A549 (cell line): Measurements from ENCODE around the gene ADAMTS2. TPM values are rescaled to one million over a fixed set of nuclear protein-coding genes. Genes with fewer than 3 reads are reported as not detected.

Source experiments
- ATAC-seq, 2 experiments: fragments of 200-7000 bp in 1 of 2; fragments of >200 bp in 1 of 2; cut with Nextera tagmentation in 1 of 2; cut with Tn5 transposase in 1 of 2; 3 replicates each; pipeline versions ENCODE4 v1.8.0 to v1.9.1; 2018 to 2020; ENCODE audit warnings: mild to moderate bottlenecking in 1 of 2, moderate library complexity in 1 of 2
- CTCF ChIA-PET: fragments of 300-600 bp; sonication (Branson Sonifier 250); formaldehyde crosslinking; extraction: SDS; loops from one replicate; lab custom pipeline; 2021; ENCODE audit warnings: antibody characterized with exemption, inconsistent platforms; lab: Yijun Ruan, JAX
- POLR2A ChIA-PET: fragments of 350-600 bp; formaldehyde crosslinking; extraction: SDS; loops from one replicate; lab custom pipeline; 2021; ENCODE audit warnings: antibody characterized with exemption, inconsistent platforms; lab: Yijun Ruan, JAX
- DNase-seq, 2 experiments: peaks; one replicate each; pipeline versions ENCODE4 v3.0.0 to v3.0.0-alpha.2; 2011 to 2016; ENCODE audit warnings: low read depth in 1 of 2, low spot score in 1 of 2
- FAIRE-seq: peaks from 2 replicates; lab custom pipeline; 2011; peaks lifted over from hg19 to GRCh38; lab: Jason Lieb, UNC
- H3K27ac ChIP-seq, 2 experiments: fragments of >200 bp; sonication (Bioruptor Twin); formaldehyde crosslinking; 3 replicates each; pipeline ENCODE4 v1.5.1; 2016 to 2017
- H3K4me1 ChIP-seq: fragments of >200 bp; sonication (Bioruptor Twin); formaldehyde crosslinking; 3 replicates; pipeline ENCODE4 v1.6.1; 2016
- H3K4me2 ChIP-seq: fragments of >200 bp; sonication (Bioruptor Twin); formaldehyde crosslinking; 3 replicates; pipeline ENCODE4 v1.6.1; 2016
- H3K4me3 ChIP-seq: fragments of >200 bp; sonication (Bioruptor Twin); formaldehyde crosslinking; 3 replicates; pipeline ENCODE4 v1.5.1; 2016
- H3K9me3 ChIP-seq: fragments of >200 bp; sonication (Bioruptor Twin); formaldehyde crosslinking; 3 replicates; pipeline ENCODE4 v1.6.1; 2016
- BHLHE40 ChIP-seq: IDR thresholded peaks from 2 replicates; pipeline ENCODE4 v1.6.1; 2012; ENCODE audit warnings: low read depth, low read length, inconsistent platforms
- CBX2 ChIP-seq: fragments of 200-600 bp; sonication (generic); IDR thresholded peaks from 2 replicates; pipeline ENCODE4 v1.6.1; 2016; ENCODE audit warnings: low read depth, mild to moderate bottlenecking, borderline replicate concordance
- CBX8 ChIP-seq: fragments of 200-600 bp; sonication (generic); IDR thresholded peaks from 2 replicates; pipeline ENCODE4 v1.6.1; 2016
- CHD2 ChIP-seq: fragments of 150-350 bp; IDR thresholded peaks from 2 replicates; pipeline ENCODE4 v1.6.1; 2014; ENCODE audit warnings: low read length; ENCODE audit not compliant: partially characterized antibody
- CTCF ChIP-seq: fragments of >200 bp; sonication (Bioruptor Twin); formaldehyde crosslinking; IDR thresholded peaks from 3 replicates; pipeline ENCODE4 v1.5.1; 2016
- EHF ChIP-seq: fragments of 250-450 bp; sonication (Bioruptor Pico); IDR thresholded peaks from 2 replicates; pipeline ENCODE4 v1.5.0; 2020; ENCODE audit warnings: mild to moderate bottlenecking
- EP300 ChIP-seq, 2 experiments: fragments of >200 bp; sonication (Bioruptor Twin); formaldehyde crosslinking; IDR thresholded peaks; 2 replicates in 1 of 2; 3 replicates in 1 of 2; pipeline ENCODE4 v1.6.1; 2016 to 2017
- FOSB ChIP-seq: fragments of 250-450 bp; sonication (Bioruptor Pico); IDR thresholded peaks from 2 replicates; pipeline ENCODE4 v1.5.0; 2020; ENCODE audit warnings: mild to moderate bottlenecking, moderate library complexity
- FOSL2 ChIP-seq, 2 experiments: fragments of 450-650 bp in 1 of 2; fragments of >200 bp in 1 of 2; sonication (Bioruptor Twin) in 1 of 2; formaldehyde crosslinking; IDR thresholded peaks; 2 replicates each; pipeline versions ENCODE4 v1.5.0 to v1.6.1; 2016 to 2020; ENCODE audit warnings: mild to moderate bottlenecking in 1 of 2, moderate library complexity in 1 of 2
- HDAC2 ChIP-seq: fragments of 200-600 bp; sonication (generic); IDR thresholded peaks from 2 replicates; pipeline ENCODE4 v1.6.1; 2016
- HOXB5 ChIP-seq: fragments of 250-450 bp; sonication (Bioruptor Pico); IDR thresholded peaks from 2 replicates; pipeline ENCODE4 v1.5.0; 2020; ENCODE audit warnings: mild to moderate bottlenecking, moderate library complexity
- KDM1A ChIP-seq: fragments of 200-600 bp; sonication (generic); IDR thresholded peaks from 2 replicates; pipeline ENCODE4 v1.6.1; 2016; ENCODE audit warnings: low read depth, mild to moderate bottlenecking
- KDM5A ChIP-seq: fragments of 200-600 bp; sonication (generic); IDR thresholded peaks from 2 replicates; pipeline ENCODE4 v1.6.1; 2016; ENCODE audit warnings: antibody characterized with exemption, mild to moderate bottlenecking
- NFE2L2 ChIP-seq: fragments of 150-350 bp; conservative IDR thresholded peaks from 2 replicates; pipeline ENCODE4 v1.6.1; 2014; ENCODE audit warnings: low read length
- NPAS2 ChIP-seq: fragments of 250-450 bp; sonication (Bioruptor Pico); IDR thresholded peaks from 2 replicates; pipeline ENCODE4 v1.8.0; 2022; ENCODE audit warnings: mild to moderate bottlenecking, moderate library complexity, borderline replicate concordance
- NR3C1 ChIP-seq: fragments of >200 bp; sonication (Bioruptor Twin); formaldehyde crosslinking; IDR thresholded peaks from 3 replicates; pipeline ENCODE4 v1.6.1; 2017
- PBX3 ChIP-seq: IDR thresholded peaks from 2 replicates; pipeline ENCODE4 v1.6.1; 2012
- PHF8 ChIP-seq: fragments of 200-600 bp; sonication (generic); IDR thresholded peaks from 2 replicates; pipeline ENCODE4 v1.6.1; 2016; ENCODE audit warnings: low read depth, mild to moderate bottlenecking, antibody characterized with exemption, moderate library complexity, borderline replicate concordance
- POLR2A ChIP-seq: IDR thresholded peaks from 2 replicates; pipeline ENCODE4 v1.6.1; 2012; ENCODE audit warnings: mild to moderate bottlenecking, low read length
- POLR2AphosphoS2 ChIP-seq: conservative IDR thresholded peaks from 2 replicates; pipeline ENCODE4 v1.6.1; 2012; ENCODE audit warnings: low read length, improper control_type of control experiment, inconsistent platforms
- RAD21 ChIP-seq, 2 experiments: fragments of >200 bp in 1 of 2; sonication (Bioruptor Twin) in 1 of 2; formaldehyde crosslinking in 1 of 2; IDR thresholded peaks in 1 of 2; conservative IDR thresholded peaks in 1 of 2; 2 replicates in 1 of 2; 3 replicates in 1 of 2; pipeline ENCODE4 v1.6.1; 2012 to 2018; ENCODE audit warnings: inconsistent platforms in 1 of 2
- RARB ChIP-seq: fragments of 250-450 bp; sonication (Bioruptor Pico); IDR thresholded peaks from 2 replicates; pipeline ENCODE4 v1.8.0; 2021; ENCODE audit warnings: mild to moderate bottlenecking, moderate library complexity
- RCOR1 ChIP-seq: fragments of 150-350 bp; IDR thresholded peaks from 2 replicates; pipeline ENCODE4 v1.6.1; 2014; ENCODE audit warnings: antibody characterized with exemption, low read length, low read depth
- RFX5 ChIP-seq: fragments of 450-650 bp; IDR thresholded peaks from 2 replicates; pipeline ENCODE4 v1.7.1; 2014; ENCODE audit warnings: antibody characterized with exemption, mild to moderate bottlenecking, moderate library complexity
- SMC3 ChIP-seq: fragments of >200 bp; sonication (Bioruptor Twin); formaldehyde crosslinking; IDR thresholded peaks from 3 replicates; pipeline ENCODE4 v1.6.1; 2018; ENCODE audit warnings: inconsistent platforms
- SREBF2 ChIP-seq: fragments of 450-650 bp; IDR thresholded peaks from 2 replicates; pipeline ENCODE4 v1.6.1; 2014; ENCODE audit warnings: mild to moderate bottlenecking, moderate library complexity
- TP53 ChIP-seq: fragments of 250-450 bp; sonication (Bioruptor Pico); IDR thresholded peaks from 2 replicates; pipeline ENCODE4 v1.5.0; 2021; ENCODE audit warnings: mild to moderate bottlenecking, moderate library complexity
- ZNF302 ChIP-seq: fragments of 250-450 bp; sonication (Bioruptor Pico); IDR thresholded peaks from 2 replicates; pipeline ENCODE4 v1.9.0; 2021; ENCODE audit warnings: inconsistent platforms, mild to moderate bottlenecking, moderate library complexity
- WGBS: methylation state at CpG from one replicate; pipeline ENCODE4 v1.1.6; 2017; ENCODE audit errors: missing lambda C conversion rate; 5-methylcytosine and 5-hydroxymethylcytosine counted together
- polyA plus RNA-seq, 4 experiments: library from polyadenylated mRNA; depleted of rRNA in 3 of 4; stranded (reverse); fragments of >200 nt; fragmentation: RNase III in 1 of 4; extraction: RNeasy Plus Mini Kit Qiagen cat#74134 plus additional on column Dnase treatment in 1 of 4; gene quantifications; 2 replicates in 3 of 4; 3 replicates in 1 of 4; pipeline ENCODE4 v1.2.3, GENCODE V29; 2011 to 2017
- TF ChIP-seq, protein P1 (sequence below): fragments of >200 bp; sonication (Bioruptor Twin); formaldehyde crosslinking; IDR thresholded peaks from 2 replicates; pipeline ENCODE4 v1.6.1; 2016
- TF ChIP-seq, protein P2 (sequence below): fragments of 150-350 bp; IDR thresholded peaks from 2 replicates; pipeline ENCODE4 v1.6.1; 2014; ENCODE audit warnings: low read depth, mild to moderate bottlenecking, low read length
- TF ChIP-seq, protein P3 (sequence below): fragments of 250-450 bp; sonication (Bioruptor Pico); IDR thresholded peaks from 2 replicates; pipeline ENCODE4 v1.5.0; 2020; ENCODE audit warnings: low read depth, mild to moderate bottlenecking, moderate library complexity

ADAMTS2 gene
- polyA plus RNA-seq, 2 of the 4 experiments (the other 2 are of a cell fraction): not detected

GRCh38 chr5:179340465-179340864, 4.8 kb downstream of the ADAMTS2 start:
- ChIA-PET CTCF (no interaction called here), POLR2A (no interaction called here)
- Histone ChIP-seq H3K4me1 (peaks cover 7% of the 10 kb centered on the region; the same call in 1 of the 3 replicates), H3K4me2 (no peak overlapping the region), H3K4me3 (no peak overlapping the region), H3K9me3 (no peaks in the 10 kb centered on the region), H3K27ac (no peak overlapping the region)
- WGBS: 33% methylated on average over 8 of the region's 8 CpGs
- no peak for ATAC-seq
- no peak for FAIRE-seq
- TF ChIP-seq TP53 (CRISPR knock-in tag): no peak
- no peak for TF ChIP-seq CTCF
- TF ChIP-seq POLR2A: no peak
- no peak for TF ChIP-seq RAD21 (conservative IDR thresholded peaks at IDR 0.05 in 1 of 2, IDR thresholded peaks at IDR 0.05 in 1 of 2)
- TF ChIP-seq, protein P1, sequence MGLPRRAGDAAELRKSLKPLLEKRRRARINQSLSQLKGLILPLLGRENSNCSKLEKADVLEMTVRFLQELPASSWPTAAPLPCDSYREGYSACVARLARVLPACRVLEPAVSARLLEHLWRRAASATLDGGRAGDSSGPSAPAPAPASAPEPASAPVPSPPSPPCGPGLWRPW: no peak
- TF ChIP-seq NR3C1: no peak
- TF ChIP-seq, protein P2, sequence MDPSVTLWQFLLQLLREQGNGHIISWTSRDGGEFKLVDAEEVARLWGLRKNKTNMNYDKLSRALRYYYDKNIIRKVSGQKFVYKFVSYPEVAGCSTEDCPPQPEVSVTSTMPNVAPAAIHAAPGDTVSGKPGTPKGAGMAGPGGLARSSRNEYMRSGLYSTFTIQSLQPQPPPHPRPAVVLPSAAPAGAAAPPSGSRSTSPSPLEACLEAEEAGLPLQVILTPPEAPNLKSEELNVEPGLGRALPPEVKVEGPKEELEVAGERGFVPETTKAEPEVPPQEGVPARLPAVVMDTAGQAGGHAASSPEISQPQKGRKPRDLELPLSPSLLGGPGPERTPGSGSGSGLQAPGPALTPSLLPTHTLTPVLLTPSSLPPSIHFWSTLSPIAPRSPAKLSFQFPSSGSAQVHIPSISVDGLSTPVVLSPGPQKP: no peak
- no peak for TF ChIP-seq RCOR1
- no peak for TF ChIP-seq CHD2
- no peak for TF ChIP-seq ZNF302 (CRISPR knock-in tag)
- TF ChIP-seq SREBF2: no peak
- no peak for TF ChIP-seq KDM5A
- no peak for TF ChIP-seq FOSB
- no peak for TF ChIP-seq RFX5
- TF ChIP-seq POLR2AphosphoS2: no peak
- TF ChIP-seq, protein P3, sequence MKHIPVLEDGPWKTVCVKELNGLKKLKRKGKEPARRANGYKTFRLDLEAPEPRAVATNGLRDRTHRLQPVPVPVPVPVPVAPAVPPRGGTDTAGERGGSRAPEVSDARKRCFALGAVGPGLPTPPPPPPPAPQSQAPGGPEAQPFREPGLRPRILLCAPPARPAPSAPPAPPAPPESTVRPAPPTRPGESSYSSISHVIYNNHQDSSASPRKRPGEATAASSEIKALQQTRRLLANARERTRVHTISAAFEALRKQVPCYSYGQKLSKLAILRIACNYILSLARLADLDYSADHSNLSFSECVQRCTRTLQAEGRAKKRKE (CRISPR knock-in tag): no peak
- no peak for TF ChIP-seq NFE2L2
- no peak for TF ChIP-seq PBX3
- TF ChIP-seq EP300 (IDR thresholded peaks at IDR 0.05): no peak
- DNase-seq: no peak

- no peak overlapping the region for H3K27ac ChIP-seq
- peaks cover 7% of the 10 kb centered on the region; the same call in 1 of the 3 replicates for H3K4me1 ChIP-seq
- no peak for ATAC-seq
- no peak for DNase-seq
- H3K4me2 ChIP-seq: no peak overlapping the region
- TF ChIP-seq EHF (CRISPR knock-in tag) (no peak), HOXB5 (CRISPR knock-in tag) (no peak), CBX2 (no peak), PHF8 (no peak), NPAS2 (CRISPR knock-in tag) (no peak), KDM1A (no peak), SMC3 (no peak), FOSL2 (IDR thresholded peaks at IDR 0.05) (no peak), FOSL2 (CRISPR knock-in tag; IDR thresholded peaks at IDR 0.05) (no peak), RARB (CRISPR knock-in tag) (no peak), HDAC2 (no peak), BHLHE40 (no peak), CBX8 (no peak), SREBF2 (no peak)
- TF ChIP-seq, protein P1: no peak
- TF ChIP-seq, all 56 proteins: peak for 0
- Histone ChIP-seq H3K4me3 (no peak overlapping the region), H3K9me3 (no peaks in the 10 kb centered on the region)
- POLR2A ChIA-PET: no interaction called here
- 25% methylated on average over 5 of the region's 10 CpGs for WGBS
- FAIRE-seq: no peak
- CTCF ChIA-PET: no interaction called here
Measured at GRCh38 chr5:179339996-179340395, 5.3 kb downstream of the ADAMTS2 start.
